Measurements from ENCODE around the gene NKAIN4. TPM values are rescaled to one million over a fixed set of nuclear protein-coding genes. Genes with fewer than 3 reads are reported as not detected.

The NKAIN4 gene
- total and polyA plus RNA-seq, 7 donors = not detected

DNA sequence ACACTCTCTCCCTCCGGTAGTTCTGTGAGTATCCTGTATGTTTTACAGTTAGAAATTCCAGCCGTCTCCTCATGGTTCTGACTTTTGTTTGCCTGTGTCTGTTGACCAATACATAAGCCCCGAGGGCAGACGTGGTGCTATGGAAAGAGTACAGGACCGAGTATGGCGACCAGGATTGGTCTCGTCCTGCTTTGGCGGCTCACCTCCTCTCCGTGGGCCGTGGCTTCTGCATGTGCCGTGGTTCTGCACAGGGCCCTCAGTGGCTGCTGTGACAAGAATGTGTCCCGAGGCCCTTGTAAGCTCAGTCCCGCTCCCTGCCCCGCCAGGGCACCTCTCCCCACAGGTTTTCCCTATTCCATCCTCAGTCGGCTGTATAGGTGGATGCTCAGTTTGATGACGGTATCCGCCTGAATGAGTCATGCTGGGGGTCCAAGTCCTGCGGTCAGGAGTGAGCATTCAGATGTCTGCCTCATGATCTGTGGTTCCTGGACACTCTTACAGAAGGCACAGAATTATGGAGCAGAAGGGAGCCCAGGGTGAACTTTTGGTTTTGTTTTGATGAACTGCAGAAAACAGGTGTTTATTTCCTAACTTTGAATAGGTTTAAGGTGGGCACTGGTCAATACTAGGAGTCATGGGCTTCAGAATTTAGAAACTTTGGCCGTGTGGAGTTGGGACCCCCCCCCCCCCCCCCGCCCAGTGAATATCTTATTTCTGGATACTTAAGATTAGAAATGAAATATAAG is 19.5 kb upstream of the NKAIN4 start:
- Histone ChIP-seq H3K9me3 (no peaks in the 10 kb centered on the region), H3K36me3 (ENCODE audit: insufficient read depth in 1 of 2, low read depth in 1 of 2) (peaks cover 10 to 33% of the 10 kb centered on the region in 2 donors), H3K27ac (no peak overlapping the region), H3K27me3 (ENCODE audit: insufficient read depth in 3 of 3, low read length in 2 of 3) (peaks cover 0 to 12% (median 0%) of the 10 kb centered on the region in 3 donors), H3K4me1 (peaks cover 20% of the 10 kb centered on the region), H3K4me3 (peak overlapping the region; percentile 86)
- ATAC-seq = no peak
- TF ChIP-seq, protein P1, sequence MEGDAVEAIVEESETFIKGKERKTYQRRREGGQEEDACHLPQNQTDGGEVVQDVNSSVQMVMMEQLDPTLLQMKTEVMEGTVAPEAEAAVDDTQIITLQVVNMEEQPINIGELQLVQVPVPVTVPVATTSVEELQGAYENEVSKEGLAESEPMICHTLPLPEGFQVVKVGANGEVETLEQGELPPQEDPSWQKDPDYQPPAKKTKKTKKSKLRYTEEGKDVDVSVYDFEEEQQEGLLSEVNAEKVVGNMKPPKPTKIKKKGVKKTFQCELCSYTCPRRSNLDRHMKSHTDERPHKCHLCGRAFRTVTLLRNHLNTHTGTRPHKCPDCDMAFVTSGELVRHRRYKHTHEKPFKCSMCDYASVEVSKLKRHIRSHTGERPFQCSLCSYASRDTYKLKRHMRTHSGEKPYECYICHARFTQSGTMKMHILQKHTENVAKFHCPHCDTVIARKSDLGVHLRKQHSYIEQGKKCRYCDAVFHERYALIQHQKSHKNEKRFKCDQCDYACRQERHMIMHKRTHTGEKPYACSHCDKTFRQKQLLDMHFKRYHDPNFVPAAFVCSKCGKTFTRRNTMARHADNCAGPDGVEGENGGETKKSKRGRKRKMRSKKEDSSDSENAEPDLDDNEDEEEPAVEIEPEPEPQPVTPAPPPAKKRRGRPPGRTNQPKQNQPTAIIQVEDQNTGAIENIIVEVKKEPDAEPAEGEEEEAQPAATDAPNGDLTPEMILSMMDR (IDR thresholded peaks at IDR 0.05) = no peak
- WGBS, 3 donors = 26 to 38% (median 28%) methylated on average over 20 of the region's 20 CpGs
- no peak for DNase-seq
- intact Hi-C loops (cut with DNase I) = loop anchor here in 1 of 2 donors (5.0 kb wide), 1 partner anchor 62 kb away; no protein-coding TSS in a partner anchor

DNA sequence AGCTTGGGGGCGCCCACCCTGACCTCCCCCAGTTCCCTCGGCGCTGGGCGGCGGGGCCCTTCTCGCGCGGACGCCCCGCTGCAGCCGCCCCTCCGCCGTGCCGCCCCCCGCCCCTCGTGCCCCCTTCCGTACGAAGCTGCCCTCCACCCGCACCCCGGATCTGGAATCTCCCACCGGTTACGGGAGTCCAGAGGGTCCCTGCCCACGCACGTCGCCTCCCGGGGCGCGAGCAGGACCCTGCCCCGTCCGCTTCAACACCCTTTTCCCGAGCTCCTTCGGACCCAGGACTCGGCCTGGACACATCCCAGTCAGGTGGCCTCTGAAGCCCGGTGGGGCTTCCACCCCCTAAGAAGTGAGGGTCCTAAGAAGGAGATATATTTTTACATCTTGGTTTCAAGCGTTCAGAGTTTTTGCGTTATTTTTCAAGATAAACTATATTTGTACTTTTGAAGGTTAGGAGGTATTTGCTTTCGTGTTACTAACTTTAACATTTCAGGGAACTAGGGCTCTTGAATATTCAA is 18.9 kb upstream of the NKAIN4 start:
- 0 to 1% (median 0%) methylated on average over 18 to 37 of the region's 37 CpGs for WGBS, 3 donors
- intact Hi-C loops (cut with DNase I) = loop anchor here in 1 of 2 donors (5.0 kb wide), 1 partner anchor 61 kb away; no protein-coding TSS in a partner anchor
- H3K9me3 ChIP-seq = no peaks in the 10 kb centered on the region
- peak overlapping the region; percentile 86 for H3K4me3 ChIP-seq
- H3K27ac ChIP-seq = peak overlapping the region; percentile 60
- peaks cover 20% of the 10 kb centered on the region for H3K4me1 ChIP-seq
- no peak for ATAC-seq
- no peak for DNase-seq
- peaks cover 0 to 18% (median 2%) of the 10 kb centered on the region in 3 donors for H3K27me3 ChIP-seq (ENCODE audit: insufficient read depth in 3 of 3, low read length in 2 of 3)
- TF ChIP-seq, protein P1 (IDR thresholded peaks at IDR 0.05) = no peak
- peaks cover 6 to 26% of the 10 kb centered on the region in 2 donors for H3K36me3 ChIP-seq (ENCODE audit: insufficient read depth in 1 of 2, low read depth in 1 of 2)

DNA sequence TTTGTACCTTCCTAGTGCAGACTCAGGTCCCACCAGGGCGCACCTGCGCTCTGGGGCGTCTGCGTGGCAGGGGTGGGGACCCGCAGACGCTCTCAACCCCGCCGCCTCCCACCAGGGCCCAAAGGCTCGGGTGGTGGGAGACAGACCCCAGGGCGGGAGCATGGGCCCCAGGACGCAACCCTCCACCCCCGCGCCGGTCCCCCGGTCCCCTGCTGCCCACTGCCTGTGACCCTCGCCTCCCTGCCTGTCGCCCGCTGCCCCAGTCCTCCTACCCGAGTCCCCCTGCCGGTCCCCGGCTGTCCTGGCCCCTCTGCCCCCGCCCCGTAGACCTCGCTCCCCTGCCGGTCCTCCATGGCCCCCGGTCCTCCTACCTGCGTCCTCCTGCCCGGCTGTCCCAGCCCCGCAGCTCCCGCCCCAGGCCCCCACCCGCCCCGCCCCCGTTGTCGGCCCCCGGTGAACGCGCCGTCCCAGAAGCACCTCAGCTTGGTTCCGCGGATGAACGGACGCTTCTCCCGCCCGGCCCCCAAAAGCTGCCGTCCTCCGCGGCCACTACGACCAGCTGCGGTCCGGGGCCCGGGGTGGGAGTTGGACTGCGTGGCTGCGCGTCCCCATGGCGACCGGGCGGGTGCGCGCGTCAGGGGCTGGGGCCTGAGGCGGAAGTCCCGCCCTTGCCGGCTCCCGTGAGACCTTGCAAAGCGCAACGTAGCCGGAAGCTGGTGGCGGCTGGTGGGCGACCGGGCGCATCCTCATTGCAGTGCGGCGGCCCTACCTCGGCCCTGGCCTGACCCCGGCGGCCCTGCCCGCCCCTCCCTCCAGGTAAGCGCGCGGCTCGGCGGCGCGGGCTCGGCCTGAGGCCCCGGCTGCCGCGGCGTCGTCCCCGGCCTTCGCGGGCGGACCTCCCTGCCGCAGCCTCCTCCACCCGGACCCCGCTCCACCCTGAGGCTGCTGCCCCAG is 18.1 kb upstream of the NKAIN4 start, which contains the start of gene ARFGAP1:
ARFGAP1 (plus strand) TSS at position 709 of the 954 bp plus-strand sequence. CDS start 2,768 bp downstream, outside the sequence.
- Histone ChIP-seq H3K4me3 (peak within 1 kb of the TSS; percentile 86), H3K27me3 (ENCODE audit: insufficient read depth in 3 of 3, low read length in 2 of 3) (peaks cover 0 to 25% (median 2%) of the 10 kb centered on the region in 3 donors), H3K27ac (peak within 1 kb of the TSS; percentile 60), H3K36me3 (ENCODE audit: insufficient read depth in 1 of 2, low read depth in 1 of 2) (peaks cover 6 to 19% of the 10 kb centered on the region in 2 donors), H3K9me3 (no peaks in the 10 kb centered on the region), H3K4me1 (peaks cover 20% of the 10 kb centered on the region)
- DNase-seq (peak; percentile 93 to 96), ATAC-seq (peak; percentile 96 to 100 (median 98))
- 1 to 4% (median 2%) methylated on average over 53 to 97 of the region's 97 CpGs for WGBS, 3 donors
- intact Hi-C loops (cut with DNase I) = loop anchor here in 1 of 2 donors (5.0 kb wide), 1 partner anchor 60 kb away; no protein-coding TSS in a partner anchor
- TF ChIP-seq, protein P1 (IDR thresholded peaks at IDR 0.05) = no peak

DNA sequence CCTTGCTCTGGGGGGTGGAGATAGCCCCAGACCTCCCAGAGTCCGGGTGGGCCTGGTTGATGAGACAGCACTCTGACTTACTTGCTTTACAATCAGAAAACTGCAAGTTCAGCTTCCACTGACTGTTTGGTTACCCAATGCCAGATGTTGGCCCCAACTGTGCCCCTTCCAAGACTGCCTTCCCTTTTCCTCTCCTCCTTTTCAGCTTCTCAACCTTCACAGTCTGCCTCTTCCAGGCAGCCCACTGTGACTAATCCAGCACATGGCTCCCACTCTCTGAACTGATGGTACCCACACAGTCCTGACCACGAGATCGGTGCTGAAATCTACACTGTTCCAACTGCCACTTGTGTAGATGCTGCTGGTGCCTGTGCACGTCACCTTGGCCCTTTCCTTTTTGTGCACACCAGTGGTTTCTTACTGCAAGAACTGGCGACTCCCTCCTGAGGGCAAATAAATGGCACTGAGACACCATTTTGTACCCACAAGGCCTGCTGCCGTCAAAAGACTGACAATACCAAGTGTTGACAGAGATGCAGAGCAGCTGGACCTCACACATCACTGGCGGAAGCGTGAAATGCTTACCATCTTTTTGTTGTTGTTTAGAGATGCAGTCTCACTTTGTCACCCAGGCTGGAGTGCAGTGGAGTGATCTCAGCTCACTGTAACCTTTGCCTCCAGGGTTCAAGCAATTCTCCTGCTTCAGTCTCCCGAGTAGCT is 16.5 kb upstream of the NKAIN4 start:
- Histone ChIP-seq H3K4me3 (no peak overlapping the region), H3K27ac (no peak overlapping the region), H3K36me3 (ENCODE audit: insufficient read depth in 1 of 2, low read depth in 1 of 2) (peaks cover 0 to 4% of the 10 kb centered on the region in 2 donors), H3K9me3 (no peaks in the 10 kb centered on the region), H3K27me3 (ENCODE audit: insufficient read depth in 3 of 3, low read length in 2 of 3) (peaks cover 0 to 36% (median 2%) of the 10 kb centered on the region in 3 donors), H3K4me1 (peaks cover 26% of the 10 kb centered on the region)
- ATAC-seq = no peak
- intact Hi-C loops (cut with DNase I) = loop anchor here in 1 of 2 donors (5.0 kb wide), 1 partner anchor 58 kb away; no protein-coding TSS in a partner anchor
- TF ChIP-seq, protein P1 (IDR thresholded peaks at IDR 0.05) = no peak
- DNase-seq = no peak
- 70 to 81% (median 71%) methylated on average over 9 of the region's 9 CpGs for WGBS, 3 donors
